ENCODE results near the gene RNF220.

GRCh38 chr1:44685881-44686280, 280.8 kb downstream of the RNF220 start:
- TF ChIP-seq CTCF (IDR thresholded peaks at IDR 0.05 in 8 of 11, conservative IDR thresholded peaks at IDR 0.05 in 3 of 11) = no peak
- TF ChIP-seq POLR2AphosphoS5 (IDR thresholded peaks at IDR 0.05) = no peak

Measured in spleen (tissue), 7 donors.